Muscle layer of colon (tissue), 2 donors: Measurements from ENCODE around the gene MYH7.
"Not testable (repeated sequence)": the region's sequence is repeated elsewhere in the genome, so short reads cannot be mapped to it uniquely, and the experiment has no call there.

Experiments
- H3K27ac ChIP-seq: one replicate; pipeline ENCODE4 v1.7.0; 2013; ENCODE audit warnings: low read depth, mild to moderate bottlenecking, low read length, moderate library complexity
- H3K27me3 ChIP-seq, 2 donors: one replicate each; pipeline ENCODE4 v1.7.0; 2013; ENCODE audit warnings: low read length in 2 of 2, mild to moderate bottlenecking in 2 of 2; ENCODE audit not compliant: insufficient read depth in 2 of 2, control insufficient read depth in 1 of 2
- H3K36me3 ChIP-seq: one replicate; pipeline ENCODE4 v1.7.0; 2013; ENCODE audit warnings: mild to moderate bottlenecking, low read length; ENCODE audit not compliant: insufficient read depth
- H3K4me1 ChIP-seq: one replicate; pipeline ENCODE4 v1.7.0; 2013; ENCODE audit warnings: mild to moderate bottlenecking, low read length; ENCODE audit not compliant: insufficient read depth
- H3K4me3 ChIP-seq, 2 donors: one replicate each; pipeline ENCODE4 v1.7.0; 2013; ENCODE audit warnings: low read length in 2 of 2, low read depth in 1 of 2, mild to moderate bottlenecking in 1 of 2, moderate library complexity in 1 of 2
- H3K9ac ChIP-seq: one replicate; pipeline ENCODE4 v1.7.0; 2013; ENCODE audit warnings: low read length
- H3K9me3 ChIP-seq: one replicate; pipeline ENCODE4 v1.7.0; 2013; ENCODE audit warnings: mild to moderate bottlenecking, low read length
- donor health status: abdominal sarcoma.
- donor health status: Adenocarcinoma of cecum.

The MYH7 gene

GRCh38 chr14:23425169-23425568, 10.3 kb downstream of the MYH7 start:
- no peaks in the 10 kb centered on the region for H3K27me3 ChIP-seq
- no peaks in the 10 kb centered on the region for H3K36me3 ChIP-seq
- H3K9me3 ChIP-seq: no peaks in the 10 kb centered on the region
- no peak overlapping the region for H3K27ac ChIP-seq
- no peak overlapping the region for H3K9ac ChIP-seq
- no peaks in the 10 kb centered on the region for H3K4me1 ChIP-seq
- H3K4me3 ChIP-seq: no peak overlapping the region

GRCh38 chr14:23423657-23424056, 11.8 kb downstream of the MYH7 start:
- no peak overlapping the region for H3K9ac ChIP-seq
- no peaks in the 10 kb centered on the region for H3K9me3 ChIP-seq
- no peaks in the 10 kb centered on the region for H3K4me1 ChIP-seq
- H3K4me3 ChIP-seq: no peak overlapping the region
- H3K27me3 ChIP-seq: no peaks in the 10 kb centered on the region
- no peaks in the 10 kb centered on the region for H3K36me3 ChIP-seq
- H3K27ac ChIP-seq: no peak overlapping the region

GRCh38 chr14:23421594-23421993, 13.9 kb downstream of the MYH7 start:
- no peak overlapping the region for H3K9ac ChIP-seq
- no peak overlapping the region for H3K4me3 ChIP-seq
- H3K27me3 ChIP-seq: no peaks in the 10 kb centered on the region
- H3K27ac ChIP-seq: no peak overlapping the region
- H3K9me3 ChIP-seq: no peaks in the 10 kb centered on the region
- H3K36me3 ChIP-seq: no peaks in the 10 kb centered on the region
- no peaks in the 10 kb centered on the region for H3K4me1 ChIP-seq

- H3K4me3 ChIP-seq, H3K4me1 ChIP-seq, H3K27me3 ChIP-seq, H3K9ac ChIP-seq, H3K36me3 ChIP-seq, H3K9me3 ChIP-seq, H3K27ac ChIP-seq: not testable (repeated sequence)
Measured at GRCh38 chr14:23419646-23420045, 15.8 kb downstream of the MYH7 start.

GRCh38 chr14:23418021-23418420, 17.4 kb downstream of the MYH7 start:
- no peaks in the 10 kb centered on the region for H3K4me1 ChIP-seq
- H3K27me3 ChIP-seq: no peaks in the 10 kb centered on the region
- H3K4me3 ChIP-seq: no peak overlapping the region
- no peak overlapping the region for H3K27ac ChIP-seq
- no peak overlapping the region for H3K9ac ChIP-seq
- H3K9me3 ChIP-seq: no peaks in the 10 kb centered on the region
- H3K36me3 ChIP-seq: no peaks in the 10 kb centered on the region

GRCh38 chr14:23417269-23417668, 18.2 kb downstream of the MYH7 start:
- not testable (repeated sequence) for H3K4me3 ChIP-seq, H3K27me3 ChIP-seq, H3K9ac ChIP-seq, H3K36me3 ChIP-seq, H3K9me3 ChIP-seq, H3K4me1 ChIP-seq, H3K27ac ChIP-seq

- Histone ChIP-seq H3K27ac (no peak overlapping the region), H3K4me3 (no peak overlapping the region), H3K9me3 (no peaks in the 10 kb centered on the region), H3K36me3 (no peaks in the 10 kb centered on the region), H3K4me1 (no peaks in the 10 kb centered on the region), H3K9ac (no peak overlapping the region), H3K27me3 (no peaks in the 10 kb centered on the region)
Measured at GRCh38 chr14:23416801-23417200, 18.7 kb downstream of the MYH7 start.

- H3K4me1 ChIP-seq: no peaks in the 10 kb centered on the region
- no peaks in the 10 kb centered on the region for H3K36me3 ChIP-seq
- no peaks in the 10 kb centered on the region for H3K9me3 ChIP-seq
- no peaks in the 10 kb centered on the region for H3K27me3 ChIP-seq
- no peak overlapping the region for H3K4me3 ChIP-seq
- H3K9ac ChIP-seq: no peak overlapping the region
- no peak overlapping the region for H3K27ac ChIP-seq
Measured at GRCh38 chr14:23415821-23416778, 19.4 kb downstream of the MYH7 start.

GRCh38 chr14:23414906-23415820, 20.3 kb downstream of the MYH7 start:
- Histone ChIP-seq H3K36me3 (no peaks in the 10 kb centered on the region), H3K27ac (no peak overlapping the region), H3K4me3 (no peak overlapping the region), H3K9ac (no peak overlapping the region), H3K27me3 (no peaks in the 10 kb centered on the region), H3K4me1 (no peaks in the 10 kb centered on the region), H3K9me3 (no peaks in the 10 kb centered on the region)

- Histone ChIP-seq H3K9me3 (no peaks in the 10 kb centered on the region), H3K9ac (no peak overlapping the region), H3K4me1 (no peaks in the 10 kb centered on the region), H3K27me3 (no peaks in the 10 kb centered on the region), H3K4me3 (no peak overlapping the region), H3K27ac (no peak overlapping the region), H3K36me3 (no peaks in the 10 kb centered on the region)
Measured at GRCh38 chr14:23414254-23414653, 21.2 kb downstream of the MYH7 start.

GRCh38 chr14:23413681-23414080, 21.8 kb downstream of the MYH7 start:
- Histone ChIP-seq H3K27ac (no peak overlapping the region), H3K4me3 (no peak overlapping the region), H3K9ac (no peak overlapping the region), H3K4me1 (no peaks in the 10 kb centered on the region), H3K36me3 (no peaks in the 10 kb centered on the region), H3K27me3 (no peaks in the 10 kb centered on the region), H3K9me3 (no peaks in the 10 kb centered on the region)
